Esophagus mucosa (tissue), 1 donor: ENCODE data around the gene KMT2E. TPM values are rescaled to one million over a fixed set of nuclear protein-coding genes. Genes with fewer than 3 reads are reported as not detected.

ENCODE experiments used
- ATAC-seq: fragments of 200-7000 bp; cut with Tn5 transposase; one replicate; pipeline ENCODE4 v1.9.1; 2020
- total RNA-seq: library from RNA; stranded (reverse); gene quantifications from one replicate; pipeline ENCODE4 v1.2.4, GENCODE V29; 2023
- donor health status: DM: yes; HTN: yes; CAD: no.

KMT2E gene
- total RNA-seq, 1 donor from 2014 or later: 29.0 TPM

DNA sequence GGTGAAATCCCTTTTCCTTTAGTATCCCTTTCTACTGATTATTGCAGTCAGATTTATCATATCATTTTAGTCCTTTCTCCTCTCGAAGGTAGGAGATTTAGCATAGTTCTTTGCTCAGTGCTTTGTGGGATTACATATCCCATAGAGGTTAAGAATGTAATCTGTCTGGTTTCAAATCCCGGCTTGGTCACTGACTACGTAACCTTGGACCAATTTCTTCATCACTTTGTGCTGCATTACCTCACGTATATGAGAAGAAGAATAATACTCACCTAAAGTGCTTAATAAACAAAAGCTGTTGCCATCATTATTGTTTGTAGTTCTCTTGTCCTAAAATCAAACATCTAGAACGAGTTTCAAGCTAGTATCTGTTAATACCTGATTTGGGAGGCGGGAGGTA lies 74.0 kb downstream of the KMT2E start:
- ATAC-seq: peak; percentile 37

DNA sequence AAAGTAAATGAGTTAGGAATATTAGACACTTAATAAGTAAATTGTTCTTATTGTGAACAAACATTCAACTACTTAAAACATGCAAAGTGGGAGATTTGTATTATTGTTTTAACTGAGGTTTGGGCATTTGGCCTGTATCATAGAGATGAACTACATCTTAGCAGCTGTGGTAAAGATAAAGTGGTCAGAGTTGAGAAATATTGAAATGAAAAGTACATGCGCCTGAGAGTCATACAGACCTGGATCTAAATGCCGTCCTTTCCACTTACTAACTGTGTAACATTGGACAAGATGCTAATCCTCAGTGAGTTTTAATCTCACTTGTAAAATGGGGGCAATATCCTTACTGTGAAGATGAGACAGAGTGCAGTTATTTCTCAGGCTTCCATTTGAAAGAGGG lies 74.5 kb downstream of the KMT2E start:
- ATAC-seq: no peak

DNA sequence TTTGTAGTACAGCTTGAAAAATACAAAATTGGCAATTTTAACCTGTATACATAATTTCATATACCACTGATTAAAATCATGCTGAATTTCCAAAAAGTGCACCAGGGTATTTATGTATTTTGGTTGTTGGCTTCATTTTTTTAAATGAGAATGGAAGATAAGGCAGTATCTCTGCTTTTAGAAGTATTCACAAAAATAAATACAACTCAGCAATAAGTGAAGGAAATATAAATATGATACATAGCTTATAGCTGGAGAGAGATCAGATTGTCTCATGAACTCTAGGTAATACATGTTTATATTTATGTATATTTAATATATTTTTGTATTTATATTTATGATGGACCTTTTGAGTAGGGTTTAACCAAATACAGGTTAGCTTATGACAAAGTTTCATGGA lies 81.0 kb downstream of the KMT2E start:
- no peak for ATAC-seq

DNA sequence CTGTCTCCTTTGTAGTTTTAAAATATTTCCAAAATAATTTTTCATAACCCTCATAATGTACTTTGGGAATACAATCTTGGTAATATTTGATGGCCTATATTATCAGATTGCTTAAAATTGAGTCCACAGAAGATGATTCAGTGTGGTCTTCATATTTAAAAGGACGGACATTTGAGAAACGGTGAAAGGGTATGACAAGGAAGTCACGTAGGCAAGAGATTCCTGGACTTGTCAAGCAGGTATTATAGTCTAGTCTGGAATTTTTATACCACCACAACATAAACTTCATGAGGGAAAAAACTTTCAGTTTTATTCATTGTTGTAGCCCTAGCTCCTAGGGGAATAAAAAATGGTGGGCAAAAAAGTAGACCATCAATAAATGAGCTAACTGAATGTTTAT lies 82.3 kb downstream of the KMT2E start:
- ATAC-seq: no peak

DNA sequence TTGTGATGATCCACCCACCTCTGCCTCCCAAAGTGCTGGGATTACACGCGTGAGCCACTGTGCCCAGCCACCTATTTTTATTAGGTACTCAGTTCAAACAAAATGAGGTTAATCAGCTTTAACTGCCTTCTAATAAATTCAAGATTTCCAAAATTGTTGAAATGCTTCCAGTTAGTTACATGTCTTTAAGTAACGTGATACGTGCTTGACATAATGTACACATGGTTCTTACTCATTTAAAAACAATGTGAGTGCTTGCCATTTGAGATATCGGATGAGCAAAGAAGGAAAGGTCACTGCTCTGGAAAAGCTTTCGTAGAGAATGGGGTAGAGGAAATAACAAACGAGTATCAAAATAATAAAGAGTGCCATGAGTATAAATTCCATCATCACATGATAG lies 83.6 kb downstream of the KMT2E start:
- no peak for ATAC-seq

DNA sequence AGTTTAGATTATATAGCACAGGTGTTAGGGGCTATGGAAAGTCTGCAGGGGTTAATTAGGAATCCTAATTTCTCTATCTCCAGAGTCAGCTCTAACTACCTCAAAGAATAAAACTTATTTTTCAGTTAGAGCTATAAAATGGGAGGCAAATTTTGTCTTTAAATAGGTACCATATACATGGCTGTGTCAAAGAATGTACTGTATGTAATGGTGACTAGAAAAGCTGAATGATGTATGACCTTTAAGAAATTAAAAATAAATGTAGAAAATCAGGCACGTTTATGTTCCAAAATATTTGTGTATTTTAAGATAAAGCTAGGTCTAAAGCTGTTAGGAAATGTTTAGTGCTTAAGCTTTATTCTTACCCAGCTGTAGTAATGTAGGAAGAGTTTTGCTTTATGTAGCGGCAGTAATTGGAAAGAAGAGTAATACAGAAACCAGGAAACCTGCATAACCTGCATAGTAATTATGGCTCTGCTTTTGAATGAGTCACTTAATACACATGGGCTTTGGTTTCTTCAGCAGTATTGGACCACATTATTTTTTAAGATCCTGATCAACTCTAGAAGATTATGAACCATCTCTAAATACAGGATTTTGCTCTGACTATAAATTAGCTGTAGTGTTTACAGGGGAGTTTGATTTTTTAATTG lies 85.0 kb downstream of the KMT2E start:
- ATAC-seq: peak; percentile 92

DNA sequence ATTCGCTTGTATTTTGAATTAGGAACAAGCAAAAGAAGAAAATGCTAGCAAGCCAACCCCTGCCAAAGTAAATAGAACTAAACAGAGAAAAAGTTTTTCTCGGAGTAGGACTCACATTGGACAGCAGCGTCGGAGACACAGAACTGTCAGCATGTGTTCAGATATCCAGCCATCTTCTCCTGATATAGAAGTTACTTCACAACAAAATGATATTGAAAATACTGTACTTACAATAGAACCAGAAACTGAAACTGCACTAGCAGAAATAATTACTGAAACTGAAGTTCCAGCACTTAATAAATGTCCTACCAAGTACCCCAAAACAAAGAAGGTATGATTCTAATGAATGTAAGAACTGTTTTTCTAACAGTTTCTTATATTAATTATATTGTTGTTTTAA lies 87.9 kb downstream of the KMT2E start:
- ATAC-seq: no peak

DNA sequence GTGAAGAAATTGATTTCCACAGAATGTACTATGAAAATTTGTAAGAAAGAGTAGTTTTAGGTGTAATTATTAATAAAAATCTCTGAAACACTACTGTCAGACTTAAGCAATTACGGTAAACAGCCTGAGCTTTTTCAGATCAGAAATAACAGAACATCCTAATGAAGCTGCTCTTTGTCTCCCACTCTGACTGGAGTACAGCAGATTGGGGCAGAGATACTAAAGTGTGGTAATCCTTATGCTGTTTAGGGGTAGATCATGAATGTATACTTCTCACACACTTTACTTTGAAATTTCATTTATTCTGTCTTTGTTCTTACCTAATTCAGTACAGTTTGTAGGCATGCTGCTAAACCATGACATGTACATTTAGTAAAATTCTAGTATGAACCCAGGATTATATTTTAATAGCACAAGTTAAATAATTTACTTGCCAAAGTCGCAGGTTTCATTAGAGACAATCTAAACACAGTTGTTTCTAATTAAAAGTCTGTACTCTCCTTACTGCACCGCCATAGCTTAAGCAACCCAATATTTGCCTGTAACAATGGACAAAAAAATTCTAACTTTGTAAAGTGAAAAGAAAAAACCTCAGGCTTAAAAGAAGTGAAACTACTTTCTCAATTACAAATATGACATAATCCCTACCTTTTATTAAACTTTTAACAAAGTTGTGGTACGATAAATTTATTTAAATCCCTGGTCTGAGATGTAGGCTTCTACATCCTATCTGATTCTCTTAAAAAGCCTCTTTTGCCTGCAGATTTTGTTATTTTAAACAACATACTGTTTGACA lies 88.8 kb downstream of the KMT2E start:
- no peak for ATAC-seq

DNA sequence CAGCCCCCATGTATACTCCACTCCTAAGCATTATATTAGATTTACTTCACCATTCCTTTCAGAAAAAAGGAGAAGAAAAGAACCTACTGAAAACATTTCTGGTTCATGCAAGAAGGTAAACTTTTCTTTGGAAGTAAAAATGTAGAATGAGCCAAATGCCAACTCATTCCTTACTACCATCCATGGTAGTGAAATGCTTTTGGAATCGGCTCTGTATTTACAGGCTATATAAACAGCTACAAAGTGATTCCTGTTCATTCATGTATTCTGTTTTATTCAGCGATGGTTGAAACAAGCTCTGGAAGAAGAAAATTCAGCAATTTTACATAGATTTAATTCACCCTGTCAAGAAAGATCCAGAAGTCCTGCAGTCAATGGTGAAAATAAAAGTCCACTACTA lies 91.6 kb downstream of the KMT2E start:
- no peak for ATAC-seq

DNA sequence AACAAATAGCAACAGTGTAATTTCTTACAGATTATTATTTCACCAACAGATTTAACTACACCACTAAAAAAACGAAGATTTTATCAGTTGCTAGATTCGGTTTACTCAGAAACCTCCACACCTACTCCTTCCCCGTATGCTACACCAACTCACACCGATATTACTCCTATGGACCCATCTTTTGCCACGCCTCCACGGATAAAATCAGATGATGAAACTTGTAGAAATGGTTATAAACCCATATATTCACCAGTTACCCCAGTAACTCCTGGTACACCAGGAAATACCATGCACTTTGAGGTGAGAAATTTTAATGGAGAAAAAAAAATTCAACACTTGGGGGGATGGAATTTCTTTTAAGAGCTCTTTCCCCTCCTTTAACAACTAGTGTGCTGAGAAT lies 92.5 kb downstream of the KMT2E start:
- ATAC-seq: no peak

DNA sequence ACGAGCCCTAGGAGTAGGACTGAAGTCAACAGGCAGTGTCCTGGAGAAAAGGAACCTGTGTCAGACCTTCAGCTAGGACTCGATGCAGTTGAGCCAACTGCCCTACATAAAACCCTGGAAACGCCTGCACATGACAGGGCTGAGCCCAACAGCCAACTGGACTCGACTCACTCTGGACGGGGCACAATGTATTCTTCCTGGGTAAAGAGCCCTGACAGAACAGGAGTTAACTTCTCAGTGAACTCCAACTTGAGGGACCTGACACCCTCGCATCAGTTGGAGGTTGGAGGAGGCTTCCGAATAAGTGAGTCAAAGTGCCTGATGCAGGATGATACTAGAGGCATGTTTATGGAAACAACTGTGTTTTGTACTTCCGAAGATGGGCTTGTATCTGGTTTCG lies 93.5 kb downstream of the KMT2E start:
- ATAC-seq: no peak

DNA sequence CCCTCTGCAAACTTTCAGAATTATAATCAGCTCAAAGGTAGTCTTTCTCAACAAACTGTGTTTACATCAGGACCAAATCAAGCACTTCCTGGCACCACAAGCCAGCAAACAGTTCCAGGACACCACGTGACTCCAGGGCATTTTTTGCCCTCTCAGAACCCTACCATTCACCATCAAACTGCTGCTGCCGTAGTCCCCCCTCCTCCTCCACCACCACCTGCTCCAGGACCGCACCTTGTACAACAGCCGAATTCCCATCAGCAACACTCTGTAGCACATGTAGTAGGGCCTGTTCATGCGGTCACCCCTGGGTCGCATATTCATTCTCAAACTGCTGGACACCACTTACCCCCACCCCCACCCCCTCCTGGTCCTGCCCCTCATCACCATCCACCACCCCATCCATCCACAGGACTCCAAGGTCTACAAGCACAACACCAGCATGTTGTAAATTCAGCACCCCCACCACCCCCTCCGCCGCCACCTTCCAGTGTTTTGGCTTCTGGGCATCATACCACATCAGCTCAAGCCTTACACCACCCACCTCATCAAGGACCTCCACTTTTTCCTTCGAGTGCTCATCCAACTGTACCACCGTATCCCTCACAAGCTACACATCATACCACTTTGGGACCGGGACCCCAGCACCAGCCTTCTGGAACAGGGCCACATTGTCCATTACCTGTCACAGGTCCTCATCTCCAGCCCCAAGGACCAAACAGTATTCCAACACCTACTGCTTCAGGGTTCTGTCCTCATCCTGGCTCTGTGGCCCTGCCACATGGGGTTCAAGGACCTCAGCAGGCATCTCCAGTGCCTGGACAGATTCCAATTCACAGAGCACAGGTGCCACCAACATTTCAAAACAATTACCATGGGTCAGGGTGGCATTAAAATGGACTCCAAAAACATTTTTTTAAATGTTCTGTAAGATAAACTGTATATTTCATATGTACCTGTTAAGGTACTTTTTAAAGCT lies 98.7 kb downstream of the KMT2E start:
- ATAC-seq: peak; percentile 10

DNA sequence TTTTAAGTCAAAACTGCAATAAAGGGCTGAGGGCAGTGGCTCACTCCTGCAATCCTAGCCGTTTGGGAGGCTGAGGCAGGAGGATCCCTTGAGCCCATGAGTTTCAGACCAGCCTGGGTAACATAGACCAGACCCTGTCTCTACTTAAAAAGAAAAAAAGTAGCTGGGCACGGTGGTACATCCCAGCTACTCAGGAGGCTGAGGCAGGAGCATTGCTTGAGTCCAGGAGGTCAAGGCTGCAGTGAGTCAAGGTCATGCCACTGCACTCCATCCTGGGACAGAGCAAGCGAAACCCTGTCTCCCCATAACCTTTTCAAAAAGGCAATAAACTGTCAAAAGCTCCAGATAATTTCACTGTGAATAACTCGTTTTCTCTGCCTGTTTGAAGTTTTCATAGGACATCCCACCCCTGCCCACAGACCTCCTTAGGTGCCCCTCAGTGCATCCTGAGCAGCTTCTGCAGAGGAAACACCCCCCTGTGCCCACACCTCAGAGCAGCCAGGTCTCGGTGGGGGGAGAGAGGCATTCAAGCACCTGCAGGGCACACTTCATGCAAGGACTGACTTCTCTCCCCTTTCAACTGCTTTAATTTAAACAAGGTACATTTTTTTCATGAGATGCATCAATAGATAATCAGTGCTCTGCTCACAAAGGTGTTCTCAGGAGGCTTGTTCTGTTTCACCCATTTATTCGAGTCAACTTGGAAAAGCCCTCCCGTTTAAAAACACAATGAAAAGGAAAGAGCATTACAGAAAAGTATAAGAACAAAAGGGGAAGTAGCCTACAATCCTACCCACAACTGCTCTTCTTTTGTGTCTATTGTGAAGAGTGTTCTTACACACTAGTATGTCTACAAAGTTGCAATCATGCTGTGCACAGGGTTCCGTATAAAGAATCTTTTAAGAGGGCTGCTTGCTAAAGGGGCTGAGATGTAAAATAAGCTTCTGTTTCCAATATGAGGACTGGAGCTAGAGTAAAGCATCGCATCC lies 104.9 kb downstream of the KMT2E start:
- no peak for ATAC-seq

DNA sequence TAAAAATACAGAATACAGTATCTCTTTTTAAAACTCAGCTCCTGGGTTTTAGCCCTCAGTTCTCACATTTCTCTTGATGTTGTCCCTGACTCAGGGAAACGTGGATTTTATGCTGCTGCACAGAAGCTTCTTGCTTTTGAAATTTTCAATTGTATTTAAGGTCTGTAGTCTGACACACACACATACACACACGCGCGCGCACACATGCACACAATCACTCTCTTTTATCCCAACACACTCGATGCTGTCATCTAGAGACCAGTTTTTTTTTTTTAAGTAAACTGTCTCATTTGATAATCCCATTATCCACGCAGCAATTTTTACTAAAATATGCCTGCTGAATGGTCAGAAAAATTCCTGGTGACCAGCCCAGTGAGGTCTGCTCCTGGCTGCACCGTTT lies 108.6 kb downstream of the KMT2E start:
- ATAC-seq: no peak

DNA sequence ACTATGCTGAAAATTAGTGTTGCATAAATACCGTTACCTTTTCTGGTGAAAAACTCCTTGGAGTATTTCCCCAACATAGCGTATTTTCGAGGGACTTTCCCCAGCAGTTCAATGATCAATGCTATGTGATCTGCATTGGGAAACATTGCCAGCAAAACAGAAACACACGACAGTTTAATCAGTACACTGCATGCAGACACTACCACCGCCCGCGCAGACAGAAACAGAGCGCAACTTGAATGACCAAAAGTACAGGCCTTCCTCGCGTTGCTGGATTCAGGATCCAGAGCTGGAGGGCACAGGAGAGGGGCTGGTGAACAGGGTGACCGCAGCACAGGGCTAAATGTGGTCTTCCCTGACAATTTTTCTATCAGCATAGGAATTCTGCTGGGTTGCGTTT lies 111.7 kb downstream of the KMT2E start:
- ATAC-seq: no peak

DNA sequence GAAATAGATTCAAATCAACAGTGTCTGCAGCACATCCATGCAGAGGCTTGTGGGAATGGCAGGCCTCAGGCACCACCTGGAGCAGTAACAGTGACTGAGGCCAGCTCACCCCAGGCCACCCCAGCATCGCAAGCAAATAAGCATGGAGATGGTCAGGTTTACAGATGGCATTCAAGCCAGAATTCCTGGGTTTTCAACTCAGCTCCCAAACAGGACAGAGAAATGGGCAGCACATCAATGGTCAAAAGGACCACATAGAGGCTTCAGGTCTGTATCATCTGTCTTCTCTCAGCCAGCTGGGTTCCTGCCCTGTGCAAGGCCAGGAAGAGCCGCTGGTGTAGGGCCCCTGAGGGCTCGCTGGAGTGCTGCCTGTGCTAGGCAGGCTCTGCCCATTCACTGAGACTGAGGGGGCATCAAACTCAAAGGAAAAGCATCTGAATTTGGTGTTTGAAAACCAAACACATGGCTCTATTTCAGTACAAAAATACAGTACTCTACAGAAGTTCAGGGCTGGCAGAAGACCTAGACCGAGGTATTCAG lies 112.5 kb downstream of the KMT2E start:
- ATAC-seq: no peak

DNA sequence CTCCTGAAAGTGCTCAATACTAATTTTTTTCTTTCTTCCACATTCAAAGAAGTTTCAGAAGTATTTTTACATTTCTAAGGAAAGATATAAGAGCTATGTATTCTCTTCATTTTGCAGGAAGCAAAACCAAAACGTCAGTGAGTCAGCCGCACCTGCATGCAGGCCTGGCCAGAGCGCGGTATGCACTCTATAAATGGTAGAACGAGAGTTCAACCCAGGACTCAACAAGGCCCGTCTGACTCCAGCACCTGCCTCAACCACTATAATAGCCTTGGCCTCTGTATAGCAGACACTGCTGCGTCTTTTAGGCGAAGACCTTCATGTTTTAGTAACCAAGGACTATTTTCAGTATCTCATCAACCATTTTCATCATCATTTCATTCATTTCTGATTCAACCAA lies 113.2 kb downstream of the KMT2E start:
- ATAC-seq: no peak

DNA sequence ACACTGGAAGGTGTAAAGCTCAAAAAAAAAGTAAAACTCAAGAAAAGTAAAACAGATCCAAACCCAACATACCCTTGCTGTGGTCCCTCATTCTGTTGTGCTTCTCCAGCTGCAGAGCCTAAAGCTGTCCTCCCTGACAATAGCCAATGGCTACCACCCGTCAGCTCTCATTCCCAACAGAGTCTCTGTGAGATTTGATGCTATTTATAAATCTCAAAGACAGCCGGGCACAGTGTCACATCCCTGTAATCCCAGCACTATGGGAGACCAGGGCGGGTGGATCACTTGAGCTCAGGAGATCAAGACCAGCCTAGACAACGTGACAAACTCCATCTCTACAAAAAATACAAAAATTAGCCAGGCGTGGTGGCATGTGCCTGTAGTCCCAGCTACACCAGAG lies 116.0 kb downstream of the KMT2E start:
- no peak for ATAC-seq

DNA sequence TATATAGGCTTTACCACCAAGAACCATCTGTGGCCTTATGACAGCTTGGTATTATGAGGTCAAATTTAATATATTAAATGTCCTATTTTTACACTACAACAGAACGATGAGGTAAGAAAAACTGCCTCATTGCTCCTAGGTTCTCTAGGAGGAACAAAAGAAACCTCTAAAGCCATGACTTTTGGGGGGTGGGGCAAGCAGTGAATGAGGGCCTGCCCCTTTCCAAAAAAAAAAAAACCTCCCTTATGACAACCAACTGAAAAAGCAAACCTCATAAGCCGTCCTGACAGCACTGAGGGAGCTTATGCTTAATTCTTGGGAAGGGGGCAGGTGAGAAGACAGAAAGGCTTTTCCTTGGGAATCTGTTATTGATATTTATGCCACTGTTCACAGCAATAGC lies 116.6 kb downstream of the KMT2E start:
- ATAC-seq: no peak

DNA sequence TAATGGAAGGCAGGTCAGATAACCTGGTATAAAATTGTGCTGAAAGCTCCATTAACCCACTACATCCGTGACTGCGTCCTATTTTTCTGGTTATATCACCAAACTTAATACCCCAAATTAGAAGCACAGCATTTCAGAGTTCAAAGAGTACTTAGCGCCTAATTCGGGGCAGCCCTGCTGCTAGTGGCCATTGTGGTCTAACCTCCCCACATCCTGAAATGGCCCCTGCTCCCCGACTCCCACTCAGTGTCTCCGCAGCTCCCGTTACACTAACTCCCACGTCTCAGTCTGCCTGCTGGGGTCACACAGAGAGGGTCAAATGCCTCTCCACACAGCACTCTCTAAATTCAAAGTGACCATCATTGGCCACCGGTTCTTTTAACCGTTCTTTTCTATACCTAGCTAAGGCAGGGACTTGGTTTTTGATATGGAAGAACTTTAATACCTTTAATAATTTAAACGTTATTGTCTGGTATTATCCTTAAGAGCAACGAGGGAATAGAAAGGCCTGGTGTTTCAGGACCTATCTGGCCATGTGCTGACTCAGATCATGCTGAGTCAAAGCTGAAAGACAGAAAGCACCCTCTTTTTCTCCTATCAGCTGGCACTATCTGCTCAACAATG lies 117.1 kb downstream of the KMT2E start:
- no peak for ATAC-seq

DNA sequence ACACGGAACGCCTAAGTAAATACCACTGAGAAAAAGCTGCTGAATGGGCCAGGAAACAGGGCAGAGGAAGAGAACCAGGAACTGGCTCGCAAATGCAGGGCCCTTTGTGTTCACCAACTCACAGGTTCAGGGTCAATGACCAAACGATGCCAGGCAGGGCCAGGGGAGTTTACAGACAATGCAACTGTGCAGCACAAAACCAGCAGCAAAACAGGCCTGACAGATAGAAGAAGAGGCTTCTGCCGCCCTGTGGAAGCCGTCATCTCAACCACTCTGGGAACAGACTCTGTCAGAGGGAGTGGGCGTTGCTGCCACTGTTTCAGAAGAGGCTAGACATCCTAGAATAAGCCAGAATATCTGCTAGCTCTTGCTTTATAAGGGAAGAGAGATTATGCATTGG lies 117.9 kb downstream of the KMT2E start:
- no peak for ATAC-seq
